K562 (cell line): ENCODE measurements around the gene RAB13. TPM values are rescaled to one million over a fixed set of nuclear protein-coding genes. Genes with fewer than 3 reads are reported as not detected.

Source experiments
- BCOR ChIP-seq: fragments of 450-650 bp; IDR thresholded peaks from 2 replicates; pipeline ENCODE4 v1.6.1; 2016
- FOXJ2 ChIP-seq: fragments of 200-800 bp; sonication (Bioruptor generic); IDR thresholded peaks from 2 replicates; pipeline ENCODE4 v1.6.1; 2016; ENCODE audit warnings: missing genetic modification characterization, missing compliant biosample characterization
- GABPB2 ChIP-seq: fragments of 250-450 bp; sonication (Bioruptor Pico); conservative IDR thresholded peaks from 2 replicates; pipeline ENCODE4 v1.5.1; 2021; ENCODE audit warnings: mild to moderate bottlenecking
- HLTF ChIP-seq: fragments of 450-650 bp; IDR thresholded peaks from 2 replicates; pipeline ENCODE4 v1.6.1; 2016
- KAT2B ChIP-seq: IDR thresholded peaks from one replicate; pipeline ENCODE4 v1.6.1; 2012; ENCODE audit warnings: low read depth, mild to moderate bottlenecking, control low read depth, inconsistent platforms, low read length, moderate library complexity
- MED1 ChIP-seq: sonication (generic); formaldehyde crosslinking; IDR thresholded peaks from 2 replicates; pipeline ENCODE4 v1.8.1; 2023; ENCODE audit warnings: missing genetic modification reagents, borderline replicate concordance
- MXI1 ChIP-seq: IDR thresholded peaks from 2 replicates; pipeline ENCODE4 v1.6.1; 2011; ENCODE audit warnings: low read depth, mild to moderate bottlenecking, improper control_type of control experiment, low read length
- NFXL1 ChIP-seq: fragments of 450-650 bp; formaldehyde crosslinking; IDR thresholded peaks from 2 replicates; pipeline ENCODE4 v1.4.0; 2021; ENCODE audit warnings: mild to moderate bottlenecking
- NR1H2 ChIP-seq: sonication (generic); formaldehyde crosslinking; IDR thresholded peaks from 2 replicates; pipeline ENCODE4 v1.4.0; 2020; ENCODE audit warnings: mild to moderate bottlenecking, missing genetic modification reagents
- PTBP1 ChIP-seq: fragments of 200-400 bp; formaldehyde crosslinking; IDR thresholded peaks from 2 replicates; pipeline ENCODE4 v1.6.1; 2017; ENCODE audit warnings: low read depth, low read length
- PTTG1 ChIP-seq: fragments of 450-650 bp; IDR thresholded peaks from 2 replicates; pipeline ENCODE4 v1.6.1; 2016; ENCODE audit warnings: low read depth, mild to moderate bottlenecking, missing genetic modification characterization, missing compliant biosample characterization
- RBBP5 ChIP-seq: fragments of 200-600 bp; sonication (generic); IDR thresholded peaks from 2 replicates; pipeline ENCODE4 v1.6.1; 2012; ENCODE audit warnings: borderline replicate concordance, mild to moderate bottlenecking, low read length, control low read depth, inconsistent platforms; ENCODE audit not compliant: insufficient read depth, poor library complexity, severe bottlenecking
- SIX5 ChIP-seq, 2 experiments: IDR thresholded peaks; 2 replicates each; pipeline ENCODE4 v1.6.1; 2011; ENCODE audit warnings: low read length in 2 of 2, borderline replicate concordance in 1 of 2, low read depth in 1 of 2, mild to moderate bottlenecking in 1 of 2, moderate library complexity in 1 of 2; ENCODE audit not compliant: insufficient read depth in 1 of 2
- SMAD4 ChIP-seq: fragments of 250-450 bp; sonication (Bioruptor Pico); conservative IDR thresholded peaks from 2 replicates; pipeline ENCODE4 v1.8.0; 2021; ENCODE audit warnings: inconsistent platforms, mild to moderate bottlenecking, moderate library complexity
- SMARCA5 ChIP-seq: fragments of 450-650 bp; IDR thresholded peaks from 2 replicates; pipeline ENCODE4 v1.6.1; 2016
- STAG1 ChIP-seq: sonication (generic); formaldehyde crosslinking; IDR thresholded peaks from 2 replicates; pipeline ENCODE4 v1.5.0; 2020; ENCODE audit warnings: missing genetic modification reagents, borderline replicate concordance
- THRB ChIP-seq: fragments of 450-650 bp; formaldehyde crosslinking; conservative IDR thresholded peaks from 2 replicates; pipeline ENCODE4 v1.4.0; 2022; ENCODE audit warnings: mild to moderate bottlenecking, missing genetic modification characterization
- UBTF ChIP-seq, 2 experiments: IDR thresholded peaks; 2 replicates each; pipeline ENCODE4 v1.6.1; 2012; ENCODE audit warnings: improper control_type of control experiment in 2 of 2, low read depth in 2 of 2, low read length in 2 of 2, borderline replicate concordance in 1 of 2
- ZKSCAN8 ChIP-seq: fragments of 200-800 bp; sonication (Bioruptor generic); IDR thresholded peaks from 2 replicates; pipeline ENCODE4 v1.6.1; 2016; ENCODE audit warnings: missing genetic modification characterization, missing compliant biosample characterization
- ZNF274 ChIP-seq: IDR thresholded peaks from 2 replicates; pipeline ENCODE4 v1.6.1; 2011; ENCODE audit warnings: low read depth, mild to moderate bottlenecking, low read length, moderate library complexity, borderline replicate concordance
- ZNF507 ChIP-seq: conservative IDR thresholded peaks from 2 replicates; pipeline ENCODE4 v1.6.1; 2017; ENCODE audit warnings: missing genetic modification characterization, missing compliant biosample characterization
- polyA plus RNA-seq, 8 experiments: library from polyadenylated mRNA; depleted of rRNA in 4 of 8; stranded (reverse) in 5 of 8; unstranded in 3 of 8; fragments of >200 nt; fragmentation: Nextera tagmentation in 2 of 8; fragmentation: Illumina TruSeq in 1 of 8; extraction: Ambion mirVana in 2 of 8; extraction: Trizol in 1 of 8; gene quantifications; 2 replicates each; pipeline versions ENCODE4 v1.2.1 to v1.2.3, GENCODE V29; 2011 to 2014; ENCODE audit warnings: inconsistent platforms in 1 of 8, missing spikeins in 1 of 8
- total RNA-seq, 7 experiments: library from RNA; depleted of rRNA in 6 of 7; stranded (reverse); fragments of >200 nt in 6 of 7; fragmentation: Illumina TruSeq in 2 of 7; extraction: Trizol in 2 of 7; gene quantifications; 2 replicates each; pipeline versions ENCODE4 v1.2.1 to v1.2.3, GENCODE V29; 2011 to 2021; ENCODE audit warnings: low replicate concordance in 1 of 7

The RAB13 gene
- total and polyA plus RNA-seq, 9 of the 15 experiments (the other 6 are each of a cell fraction or from before 2014, with no cell fraction given), result 22.3 to 100 (median 39.8) TPM

- TF ChIP-seq ZKSCAN8 (no peak), SIX5 (IDR thresholded peaks at IDR 0.05; ENCODE audit: borderline replicate concordance in 1 of 2, insufficient read depth in 1 of 2, low read depth in 1 of 2, low read length in 2 of 2) (peak in 1 of 2 experiments; percentile 24; a peak in 1 of 4 replicates), NR1H2 (CRISPR knock-in tag) (peak; percentile 94; the same call in 1 of the 2 replicates), KAT2B (no peak), HLTF (peak; percentile 67), SMARCA5 (no peak), NFXL1 (CRISPR knock-in tag) (no peak), RBBP5 (peak; percentile 67), MED1 (no peak), FOXJ2 (tag) (peak; percentile 82; the same call in 1 of the 2 replicates), THRB (CRISPR knock-in tag) (0 out of 2 replicates have a peak, but pooled peaks have one; percentile 63), UBTF (IDR thresholded peaks at IDR 0.05; ENCODE audit: borderline replicate concordance in 1 of 2, low read depth in 2 of 2, low read length in 2 of 2) (peak; percentile 82 to 84; a peak in 2 of 4 replicates), SMAD4 (0 out of 2 replicates have a peak, but pooled peaks have one; percentile 58), MXI1 (peak; percentile 63), GABPB2 (CRISPR knock-in tag) (no peak), ZNF274 (no peak), ZNF507 (tag) (no peak), PTBP1 (0 out of 2 replicates have a peak, but pooled peaks have one; percentile 14), PTTG1 (tag) (no peak), BCOR (peak; percentile 82), STAG1 (CRISPR knock-in tag) (peak; percentile 32; the same call in 1 of the 2 replicates)
Observed at GRCh38 chr1:153967107-153967999, 18.8 kb downstream of the RAB13 start, which contains the start of gene CREB3L4 (continued).
